Psoas muscle (tissue), 8 donors: Measurements from ENCODE around the gene CXorf65. TPM values are rescaled to one million over a fixed set of nuclear protein-coding genes. Genes with fewer than 3 reads are reported as not detected.

ENCODE experiments used
- ATAC-seq, 4 donors: fragments of 200-7000 bp; cut with Tn5 transposase; one replicate each; pipeline ENCODE4 v1.9.1; 2020; ENCODE audit warnings: moderate library complexity in 3 of 4, mild to moderate bottlenecking in 2 of 4
- DNase-seq, 2 donors: peaks; one replicate each; pipeline ENCODE4 v3.0.0-alpha.2; 2020
- H3K27ac ChIP-seq: fragments of 200-600 bp; one replicate; pipeline ENCODE4 v1.8.0; 2022
- H3K27me3 ChIP-seq, 3 donors: fragments of 200-600 bp in 1 of 3; one replicate each; pipeline versions ENCODE4 v1.6.1 to v1.8.0; 2013 to 2022; ENCODE audit warnings: low read length in 2 of 3, mild to moderate bottlenecking in 2 of 3, moderate library complexity in 1 of 3; ENCODE audit not compliant: insufficient read depth in 3 of 3
- H3K36me3 ChIP-seq, 2 donors: fragments of 200-600 bp in 1 of 2; one replicate each; pipeline versions ENCODE4 v1.6.1 to v1.8.0; 2013 to 2022; ENCODE audit warnings: low read depth in 1 of 2, mild to moderate bottlenecking in 1 of 2, moderate library complexity in 1 of 2; ENCODE audit not compliant: insufficient read depth in 1 of 2
- H3K4me1 ChIP-seq: fragments of 200-600 bp; one replicate; pipeline ENCODE4 v1.8.0; 2022
- H3K4me3 ChIP-seq: fragments of 200-600 bp; one replicate; pipeline ENCODE4 v1.8.0; 2022; ENCODE audit warnings: mild to moderate bottlenecking
- H3K9me3 ChIP-seq: fragments of 200-600 bp; one replicate; pipeline ENCODE4 v1.8.0; 2022
- WGBS, 3 donors: extraction: QIAGEN DNeasy Blood & Tissue Kit; methylation state at CpG; one replicate each; pipeline versions ENCODE4 v1.1.6 to v1.1.7; 2013; 5-methylcytosine and 5-hydroxymethylcytosine counted together
- intact Hi-C, 2 donors: fragments of 100-400 bp; cut with DNase I; formaldehyde crosslinking; loops; one replicate each; pipeline versions ENCODE4 v1.11.0 to v1.14.2; 2022
- long read RNA-seq, 2 donors: library from polyadenylated mRNA; unstranded; transcript quantifications; one replicate each; pipeline ENCODE4 v2.0.0, GENCODE V29; 2021
- polyA plus RNA-seq, 3 donors: library from polyadenylated mRNA; stranded (reverse); fragments of 200-250 nt; gene quantifications; one replicate each; pipeline ENCODE4 v1.2.3, GENCODE V29; 2013
- total RNA-seq, 4 donors: library from RNA; stranded (reverse); fragmentation: NEBNext Ultra II Directional in 2 of 4; extraction: Animal tissue kit (Norgen Biotek cat#: 25700) in 2 of 4; gene quantifications; one replicate each; pipeline versions ENCODE4 v1.2.1 to v1.2.4, GENCODE V29; 2021 to 2023
- TF ChIP-seq, protein P1 (sequence below): fragments of 200-600 bp; IDR thresholded peaks from one replicate; pipeline ENCODE4 v1.8.0; 2022; ENCODE audit warnings: antibody characterized with exemption
- donor health status: healthy with polysubstance abuse.
- donor health status: DM: no; HTN: no; CAD: no; lungs with moderate emphysema.
- donor health status: Bipolar disorder and iron deficiency.
- donor health status: healthy.
- donor health status: DM: yes; HTN: yes; CAD: no.
- donor health status: DM: no; HTN: no; CAD: no.
- donor health status: DM: no; HTN: no; CAD: no.
- donor health status: DM: yes; HTN: yes; CAD: no.

CXorf65 gene
- total RNA-seq (not detected), polyA plus RNA-seq (not detected)
- long read RNA-seq, donor 1: 0 reads
- long read RNA-seq, donor 2: 0 reads

GRCh38 chrX:71106427-71106826, at the start of gene CXorf65:
TSS of gene CXorf65 (minus strand) at chrX:71106740. CDS start at chrX:71106556, 184 bp downstream.
- peaks cover 0 to 3% of the 10 kb centered on the region in 2 donors for H3K36me3 ChIP-seq
- intact Hi-C loops: no loop called here
- WGBS, 3 donors: 60 to 100% (median 96%) methylated on average over 1 of the region's 1 CpG
- ATAC-seq (no peak), DNase-seq (no peak)
- no peaks in the 10 kb centered on the region for H3K4me1 ChIP-seq
- no peak within 1 kb of the TSS for H3K4me3 ChIP-seq
- peaks cover 0 to 1% (median 0%) of the 10 kb centered on the region in 3 donors for H3K27me3 ChIP-seq
- no peaks in the 10 kb centered on the region for H3K9me3 ChIP-seq
- TF ChIP-seq, protein P1, sequence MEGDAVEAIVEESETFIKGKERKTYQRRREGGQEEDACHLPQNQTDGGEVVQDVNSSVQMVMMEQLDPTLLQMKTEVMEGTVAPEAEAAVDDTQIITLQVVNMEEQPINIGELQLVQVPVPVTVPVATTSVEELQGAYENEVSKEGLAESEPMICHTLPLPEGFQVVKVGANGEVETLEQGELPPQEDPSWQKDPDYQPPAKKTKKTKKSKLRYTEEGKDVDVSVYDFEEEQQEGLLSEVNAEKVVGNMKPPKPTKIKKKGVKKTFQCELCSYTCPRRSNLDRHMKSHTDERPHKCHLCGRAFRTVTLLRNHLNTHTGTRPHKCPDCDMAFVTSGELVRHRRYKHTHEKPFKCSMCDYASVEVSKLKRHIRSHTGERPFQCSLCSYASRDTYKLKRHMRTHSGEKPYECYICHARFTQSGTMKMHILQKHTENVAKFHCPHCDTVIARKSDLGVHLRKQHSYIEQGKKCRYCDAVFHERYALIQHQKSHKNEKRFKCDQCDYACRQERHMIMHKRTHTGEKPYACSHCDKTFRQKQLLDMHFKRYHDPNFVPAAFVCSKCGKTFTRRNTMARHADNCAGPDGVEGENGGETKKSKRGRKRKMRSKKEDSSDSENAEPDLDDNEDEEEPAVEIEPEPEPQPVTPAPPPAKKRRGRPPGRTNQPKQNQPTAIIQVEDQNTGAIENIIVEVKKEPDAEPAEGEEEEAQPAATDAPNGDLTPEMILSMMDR: no peak
- H3K27ac ChIP-seq: no peak within 1 kb of the TSS

GRCh38 chrX:71154641-71155040, 48.1 kb upstream of the CXorf65 start:
- DNase-seq: no peak
- no peaks in the 10 kb centered on the region for H3K4me1 ChIP-seq
- intact Hi-C loops: no loop called here
- TF ChIP-seq, protein P1: no peak
- no peak overlapping the region for H3K4me3 ChIP-seq
- H3K9me3 ChIP-seq: no peaks in the 10 kb centered on the region
- no peak for ATAC-seq
- no peak overlapping the region for H3K27ac ChIP-seq
- no peaks in the 10 kb centered on the region for H3K36me3 ChIP-seq
- peaks cover 0 to 12% (median 0%) of the 10 kb centered on the region in 3 donors for H3K27me3 ChIP-seq
- 39 to 90% (median 78%) methylated on average over 3 of the region's 3 CpGs for WGBS, 3 donors

GRCh38 chrX:71154196-71154595, 47.7 kb upstream of the CXorf65 start:
- TF ChIP-seq, protein P1: no peak
- intact Hi-C loops: no loop called here
- ATAC-seq (no peak), DNase-seq (no peak)
- no peak overlapping the region for H3K27ac ChIP-seq
- peaks cover 0 to 12% (median 0%) of the 10 kb centered on the region in 3 donors for H3K27me3 ChIP-seq
- no peak overlapping the region for H3K4me3 ChIP-seq
- no peaks in the 10 kb centered on the region for H3K9me3 ChIP-seq
- no peaks in the 10 kb centered on the region for H3K36me3 ChIP-seq
- H3K4me1 ChIP-seq: no peaks in the 10 kb centered on the region
- 71 to 91% (median 88%) methylated on average over 4 to 7 of the region's 7 CpGs for WGBS, 3 donors

DNA sequence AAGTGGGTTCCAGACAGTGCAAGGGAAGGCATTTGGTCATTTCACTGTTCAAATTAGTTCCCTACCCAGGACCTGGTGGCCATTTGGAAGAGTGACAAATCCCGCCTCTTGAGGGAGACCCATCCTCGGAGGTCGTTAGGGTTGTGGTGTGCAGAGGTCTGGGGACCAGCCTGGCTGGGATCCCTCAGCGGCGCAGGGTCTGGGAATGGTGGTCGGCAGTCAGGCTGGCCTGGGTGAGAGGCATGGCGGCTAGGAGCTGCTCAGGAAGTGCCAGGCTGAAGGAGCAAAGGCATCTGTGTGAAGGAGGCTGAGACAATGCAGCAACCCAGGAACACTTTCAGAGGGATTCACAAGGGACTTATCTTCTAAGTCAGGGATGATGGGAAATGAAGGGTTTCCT, 44.8 kb upstream of the CXorf65 start:
- intact Hi-C loops: no loop called here

More for the DNA sequence above, 44.8 kb upstream of the CXorf65 start:
- no peaks in the 10 kb centered on the region for H3K9me3 ChIP-seq
- ATAC-seq (no peak), DNase-seq (no peak)
- H3K4me3 ChIP-seq: no peak overlapping the region
- H3K4me1 ChIP-seq: peaks cover 2% of the 10 kb centered on the region
- WGBS, 3 donors: 60 to 62% (median 60%) methylated on average over 7 of the region's 7 CpGs
- H3K27ac ChIP-seq: no peak overlapping the region
- TF ChIP-seq, protein P1: no peak
- H3K27me3 ChIP-seq: peaks cover 0 to 16% (median 0%) of the 10 kb centered on the region in 3 donors
- no peaks in the 10 kb centered on the region for H3K36me3 ChIP-seq
